ENCODE results near the gene OGA.

DNA sequence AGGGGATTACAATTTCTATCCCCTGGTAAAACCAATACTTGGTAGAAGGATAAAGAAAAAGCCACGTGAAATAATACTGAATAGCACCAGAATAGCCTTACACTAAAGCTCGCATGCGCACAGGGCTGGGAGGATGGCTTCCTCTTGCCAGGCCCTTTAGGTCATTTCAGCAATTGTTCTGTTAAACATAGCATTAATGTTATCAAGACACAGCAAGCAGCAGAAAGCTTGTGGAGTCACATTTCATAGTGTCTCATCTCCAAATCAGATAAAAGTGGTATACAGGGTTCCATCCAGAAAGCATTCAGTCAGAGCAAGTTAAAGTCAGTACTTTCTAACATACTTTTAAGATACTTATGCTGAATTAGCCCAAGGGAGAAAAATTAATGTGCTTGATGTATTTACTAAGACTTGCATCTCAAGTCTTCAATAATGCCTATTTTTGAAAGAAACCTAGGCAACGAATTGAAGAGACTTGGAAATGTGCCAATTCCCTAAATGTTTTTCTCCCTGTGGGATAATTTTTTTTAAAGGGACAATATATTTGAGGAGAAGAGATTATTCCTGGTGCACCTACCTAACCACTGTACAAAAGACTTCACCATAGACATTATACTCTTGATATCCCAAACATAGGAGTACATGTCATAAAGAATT is 20.7 kb downstream of the OGA start:
- TF ChIP-seq, protein P1, sequence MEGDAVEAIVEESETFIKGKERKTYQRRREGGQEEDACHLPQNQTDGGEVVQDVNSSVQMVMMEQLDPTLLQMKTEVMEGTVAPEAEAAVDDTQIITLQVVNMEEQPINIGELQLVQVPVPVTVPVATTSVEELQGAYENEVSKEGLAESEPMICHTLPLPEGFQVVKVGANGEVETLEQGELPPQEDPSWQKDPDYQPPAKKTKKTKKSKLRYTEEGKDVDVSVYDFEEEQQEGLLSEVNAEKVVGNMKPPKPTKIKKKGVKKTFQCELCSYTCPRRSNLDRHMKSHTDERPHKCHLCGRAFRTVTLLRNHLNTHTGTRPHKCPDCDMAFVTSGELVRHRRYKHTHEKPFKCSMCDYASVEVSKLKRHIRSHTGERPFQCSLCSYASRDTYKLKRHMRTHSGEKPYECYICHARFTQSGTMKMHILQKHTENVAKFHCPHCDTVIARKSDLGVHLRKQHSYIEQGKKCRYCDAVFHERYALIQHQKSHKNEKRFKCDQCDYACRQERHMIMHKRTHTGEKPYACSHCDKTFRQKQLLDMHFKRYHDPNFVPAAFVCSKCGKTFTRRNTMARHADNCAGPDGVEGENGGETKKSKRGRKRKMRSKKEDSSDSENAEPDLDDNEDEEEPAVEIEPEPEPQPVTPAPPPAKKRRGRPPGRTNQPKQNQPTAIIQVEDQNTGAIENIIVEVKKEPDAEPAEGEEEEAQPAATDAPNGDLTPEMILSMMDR (IDR thresholded peaks at IDR 0.05; ENCODE audit: insufficient read depth, low read length, poor library complexity, severe bottlenecking): no peak
- TF ChIP-seq EZH2phosphoT487 (conservative IDR thresholded peaks at IDR 0.05; ENCODE audit: low read length): no peak
